ENCODE measurements around the gene CHN2. TPM values are rescaled to one million over a fixed set of nuclear protein-coding genes. Genes with fewer than 3 reads are reported as not detected.

Gene CHN2
- total RNA-seq, 1 experiment from 2014 or later = 5.0 TPM

DNA sequence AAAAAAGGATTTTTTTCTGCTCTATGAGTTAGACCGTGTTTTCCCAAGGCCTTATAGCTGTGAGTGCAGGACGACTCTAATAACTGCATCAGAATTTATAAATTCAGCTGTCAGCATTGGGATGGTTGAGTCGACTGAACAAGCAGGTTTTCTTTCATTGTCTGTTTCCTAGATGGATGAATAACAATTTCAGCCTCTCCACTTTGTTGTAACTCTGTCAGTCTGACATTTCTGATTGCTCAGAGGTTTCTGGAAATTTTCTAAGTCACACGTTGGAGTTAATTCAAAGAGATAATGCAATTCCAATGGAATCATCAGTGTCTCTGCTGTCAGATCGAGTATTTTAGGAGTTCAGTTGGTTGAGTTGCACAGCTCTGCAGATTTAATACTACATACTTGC lies 159.2 kb downstream of the CHN2 start (continued):
- no peak for TF ChIP-seq ZNF138 (CRISPR knock-in tag; conservative IDR thresholded peaks at IDR 0.05)

DNA sequence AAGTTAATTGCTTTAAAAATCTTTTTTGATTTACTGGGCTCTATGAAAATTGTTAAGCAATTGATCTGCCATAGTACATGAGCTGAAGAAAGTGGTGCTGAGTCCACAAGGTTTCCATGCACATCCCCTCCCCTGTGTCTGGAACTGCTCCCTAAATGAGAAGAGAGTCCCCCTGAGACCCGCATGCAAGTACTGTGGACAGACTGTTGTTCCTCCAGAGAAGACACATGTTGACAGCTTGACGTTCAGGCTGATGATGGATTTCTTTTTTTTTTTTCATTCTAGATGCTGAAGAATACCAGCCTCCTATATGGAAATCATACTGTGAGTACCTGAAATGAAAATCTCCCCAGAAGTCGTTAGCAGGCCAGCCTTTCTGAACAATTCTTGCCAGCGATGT lies 159.8 kb downstream of the CHN2 start:
- Mint-ChIP-seq H3K4me1 (peaks cover 4% of the 10 kb centered on the region), H3K4me3 (no peak overlapping the region), H3K36me3 (no peaks in the 10 kb centered on the region), H3K9me3 (no peaks in the 10 kb centered on the region), H3K27ac (no peak overlapping the region), H3K27me3 (ENCODE audit: low read depth) (no peaks in the 10 kb centered on the region)
- CTCF ChIA-PET = interaction anchor here (1.3 kb wide), 1 partner anchor 165 kb away, joined by 3 read pairs; no protein-coding TSS in a partner anchor
- ATAC-seq = no peak
- TF ChIP-seq ZNF396 (CRISPR knock-in tag; IDR thresholded peaks at IDR 0.05; ENCODE audit: borderline replicate concordance) (no peak), NR1H2 (CRISPR knock-in tag; IDR thresholded peaks at IDR 0.05) (no peak), OVOL2 (CRISPR knock-in tag; IDR thresholded peaks at IDR 0.05; ENCODE audit: borderline replicate concordance) (no peak), USF2 (CRISPR knock-in tag; IDR thresholded peaks at IDR 0.05) (no peak), ERG (CRISPR knock-in tag; IDR thresholded peaks at IDR 0.05) (no peak)
- DNase-seq (ENCODE audit: low spot score) = no peak
- POLR2A ChIA-PET = interaction anchor here (0.5 kb wide), 1 partner anchor 174 kb away, joined by 3 read pairs; no protein-coding TSS in a partner anchor

- Mint-ChIP-seq H3K9me3 (no peaks in the 10 kb centered on the region), H3K4me1 (peaks cover 4% of the 10 kb centered on the region), H3K27ac (0 out of 2 replicates have a peak overlapping the region, but pooled peaks have one; percentile 32), H3K27me3 (ENCODE audit: low read depth) (no peaks in the 10 kb centered on the region), H3K4me3 (no peak overlapping the region), H3K36me3 (no peaks in the 10 kb centered on the region)
- ATAC-seq (peak; percentile 74), DNase-seq (ENCODE audit: low spot score) (no peak)
- ChIA-PET POLR2A (no interaction called here), CTCF (interaction anchor here (0.6 to 2.6 kb wide), 3 partner anchors 9 to 581 kb away, joined by 3 to 9 read pairs (median 5); no protein-coding TSS in a partner anchor)
- TF ChIP-seq CREB1 (CRISPR knock-in tag; IDR thresholded peaks at IDR 0.05) = no peak
- no peak for TF ChIP-seq ZNF423 (CRISPR knock-in tag; IDR thresholded peaks at IDR 0.05)
- TF ChIP-seq RORB (CRISPR knock-in tag; IDR thresholded peaks at IDR 0.05) = no peak
- TF ChIP-seq IRF2 (CRISPR knock-in tag; IDR thresholded peaks at IDR 0.05; ENCODE audit: borderline replicate concordance, low read depth) = no peak
- TF ChIP-seq, protein P1, sequence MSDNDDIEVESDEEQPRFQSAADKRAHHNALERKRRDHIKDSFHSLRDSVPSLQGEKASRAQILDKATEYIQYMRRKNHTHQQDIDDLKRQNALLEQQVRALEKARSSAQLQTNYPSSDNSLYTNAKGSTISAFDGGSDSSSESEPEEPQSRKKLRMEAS (CRISPR knock-in tag; IDR thresholded peaks at IDR 0.05) = no peak
- TF ChIP-seq GRHL2 (CRISPR knock-in tag; IDR thresholded peaks at IDR 0.05; ENCODE audit: insufficient replicate concordance, severe bottlenecking) = no peak
These were observed 160.8 kb downstream of the CHN2 start for GRCh38 chr7:29355388-29355787.

DNA sequence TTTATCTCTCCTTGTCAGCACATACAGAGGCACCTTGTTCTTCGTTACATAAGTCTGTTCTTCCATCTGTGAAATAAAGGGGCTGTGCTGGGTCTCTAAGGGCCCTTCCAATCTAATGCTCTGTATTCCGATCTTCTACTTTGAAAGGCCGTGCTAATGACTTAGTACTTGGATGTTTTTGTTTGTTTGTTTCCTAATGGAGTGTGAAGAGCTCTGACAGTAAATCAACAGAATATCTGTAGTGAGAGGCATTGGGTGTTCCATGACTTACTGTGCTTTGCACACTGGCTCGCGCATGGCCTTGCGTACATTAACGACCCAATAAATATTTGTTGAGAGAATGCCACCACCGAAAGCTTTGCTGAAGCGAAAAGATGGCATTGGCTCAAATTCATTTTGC lies 162.1 kb downstream of the CHN2 start:
- ChIA-PET CTCF (interaction anchor here (0.9 to 2.6 kb wide), 2 partner anchors 10 to 167 kb away, joined by 5 to 9 read pairs; no protein-coding TSS in a partner anchor), POLR2A (no interaction called here)
- H3K9me3 Mint-ChIP-seq = no peaks in the 10 kb centered on the region
- no peak overlapping the region for H3K4me3 Mint-ChIP-seq
- ATAC-seq (no peak), DNase-seq (ENCODE audit: low spot score) (no peak)
- H3K27ac Mint-ChIP-seq = no peak overlapping the region
- peaks cover 4% of the 10 kb centered on the region for H3K4me1 Mint-ChIP-seq
- no peak for TF ChIP-seq RORB (CRISPR knock-in tag; IDR thresholded peaks at IDR 0.05)
- TF ChIP-seq ZNF396 (CRISPR knock-in tag; IDR thresholded peaks at IDR 0.05; ENCODE audit: borderline replicate concordance) = no peak
- no peak for TF ChIP-seq ZNF263 (CRISPR knock-in tag; IDR thresholded peaks at IDR 0.05; ENCODE audit: low read depth)
- no peak for TF ChIP-seq NR3C1 (CRISPR knock-in tag; conservative IDR thresholded peaks at IDR 0.05; ENCODE audit: low read depth)
- no peak for TF ChIP-seq TCF7 (CRISPR knock-in tag; IDR thresholded peaks at IDR 0.05; ENCODE audit: low read depth)
- TF ChIP-seq ELF4 (CRISPR knock-in tag; IDR thresholded peaks at IDR 0.05; ENCODE audit: low read depth) = no peak
- TF ChIP-seq, protein P2, sequence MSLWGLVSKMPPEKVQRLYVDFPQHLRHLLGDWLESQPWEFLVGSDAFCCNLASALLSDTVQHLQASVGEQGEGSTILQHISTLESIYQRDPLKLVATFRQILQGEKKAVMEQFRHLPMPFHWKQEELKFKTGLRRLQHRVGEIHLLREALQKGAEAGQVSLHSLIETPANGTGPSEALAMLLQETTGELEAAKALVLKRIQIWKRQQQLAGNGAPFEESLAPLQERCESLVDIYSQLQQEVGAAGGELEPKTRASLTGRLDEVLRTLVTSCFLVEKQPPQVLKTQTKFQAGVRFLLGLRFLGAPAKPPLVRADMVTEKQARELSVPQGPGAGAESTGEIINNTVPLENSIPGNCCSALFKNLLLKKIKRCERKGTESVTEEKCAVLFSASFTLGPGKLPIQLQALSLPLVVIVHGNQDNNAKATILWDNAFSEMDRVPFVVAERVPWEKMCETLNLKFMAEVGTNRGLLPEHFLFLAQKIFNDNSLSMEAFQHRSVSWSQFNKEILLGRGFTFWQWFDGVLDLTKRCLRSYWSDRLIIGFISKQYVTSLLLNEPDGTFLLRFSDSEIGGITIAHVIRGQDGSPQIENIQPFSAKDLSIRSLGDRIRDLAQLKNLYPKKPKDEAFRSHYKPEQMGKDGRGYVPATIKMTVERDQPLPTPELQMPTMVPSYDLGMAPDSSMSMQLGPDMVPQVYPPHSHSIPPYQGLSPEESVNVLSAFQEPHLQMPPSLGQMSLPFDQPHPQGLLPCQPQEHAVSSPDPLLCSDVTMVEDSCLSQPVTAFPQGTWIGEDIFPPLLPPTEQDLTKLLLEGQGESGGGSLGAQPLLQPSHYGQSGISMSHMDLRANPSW (CRISPR knock-in tag; conservative IDR thresholded peaks at IDR 0.05; ENCODE audit: low read depth) = no peak
- TF ChIP-seq, protein P3, sequence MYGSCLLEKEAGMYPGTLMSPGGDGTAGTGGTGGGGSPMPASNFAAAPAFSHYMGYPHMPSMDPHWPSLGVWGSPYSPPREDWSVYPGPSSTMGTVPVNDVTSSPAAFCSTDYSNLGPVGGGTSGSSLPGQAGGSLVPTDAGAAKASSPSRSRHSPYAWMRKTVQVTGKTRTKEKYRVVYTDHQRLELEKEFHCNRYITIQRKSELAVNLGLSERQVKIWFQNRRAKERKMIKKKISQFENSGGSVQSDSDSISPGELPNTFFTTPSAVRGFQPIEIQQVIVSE (CRISPR knock-in tag; IDR thresholded peaks at IDR 0.05; ENCODE audit: borderline replicate concordance) = no peak
- no peaks in the 10 kb centered on the region for H3K36me3 Mint-ChIP-seq
- H3K27me3 Mint-ChIP-seq (ENCODE audit: low read depth) = no peaks in the 10 kb centered on the region

Data from WTC11 (cell line).